Endothelial cell of umbilical vein (primary cell): ENCODE data around the gene C6orf136.

ENCODE experiments used
- CTCF ChIP-seq, 2 donors: IDR thresholded peaks; 1 replicate in 1 of 2; 2 replicates in 1 of 2; pipeline ENCODE4 v1.5.1; 2011; ENCODE audit warnings: low read length in 2 of 2, mild to moderate bottlenecking in 2 of 2, moderate library complexity in 2 of 2, control low read depth in 1 of 2, inconsistent platforms in 1 of 2, low read depth in 1 of 2; ENCODE audit not compliant: insufficient read depth in 1 of 2; ENCODE audit errors: extremely low read depth in 1 of 2
- EZH2 ChIP-seq: IDR thresholded peaks from 2 replicates; pipeline ENCODE4 v1.6.1; 2012; ENCODE audit warnings: borderline replicate concordance, low read depth, mild to moderate bottlenecking, moderate library complexity, low read length, inconsistent platforms; ENCODE audit not compliant: severe bottlenecking
- GATA2 ChIP-seq: IDR thresholded peaks from 2 replicates; pipeline ENCODE4 v1.7.0; 2011; ENCODE audit warnings: low read depth, mild to moderate bottlenecking, moderate library complexity, mixed read lengths, low read length; ENCODE audit not compliant: insufficient read length, insufficient read depth
- MAX ChIP-seq: IDR thresholded peaks from 2 replicates; pipeline ENCODE4 v1.6.1; 2011; ENCODE audit not compliant: insufficient read depth, insufficient read length
- MYC ChIP-seq: IDR thresholded peaks from one replicate; pipeline ENCODE4 v1.6.1; 2011; ENCODE audit warnings: mild to moderate bottlenecking, low read depth, low read length
- POLR2A ChIP-seq: IDR thresholded peaks from 2 replicates; pipeline ENCODE4 v1.6.1; 2012; ENCODE audit warnings: low read depth, mild to moderate bottlenecking, control low read depth, low read length
- POLR2AphosphoS5 ChIP-seq: IDR thresholded peaks from 2 replicates; pipeline ENCODE4 v1.6.1; 2012; ENCODE audit warnings: low read depth, mild to moderate bottlenecking, control low read depth, low read length, moderate library complexity; ENCODE audit not compliant: insufficient read depth

DNA sequence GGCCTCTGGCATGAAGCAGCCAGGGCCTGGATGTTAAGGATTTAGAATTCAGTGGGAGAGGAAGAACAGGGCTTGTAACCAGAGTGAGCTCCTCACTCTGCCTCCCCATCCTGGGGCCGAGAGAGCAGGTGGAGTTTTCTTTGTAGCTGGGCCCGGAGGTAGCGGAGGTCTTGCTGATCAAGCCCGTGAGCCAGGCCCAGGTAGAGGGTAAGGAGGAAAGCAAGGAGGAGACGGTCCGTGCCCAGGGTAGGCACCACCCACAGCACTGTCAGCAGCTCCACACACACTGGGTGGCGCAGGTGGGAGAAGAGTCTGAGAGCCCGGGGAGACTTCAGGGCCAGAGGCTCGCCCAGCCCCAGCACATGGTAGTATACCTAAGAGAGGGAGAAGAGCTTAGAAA, 41.6 kb downstream of the C6orf136 start:
- TF ChIP-seq POLR2AphosphoS5 (no peak), EZH2 (no peak), CTCF (IDR thresholded peaks at IDR 0.05; ENCODE audit: extremely low read depth in 1 of 2, insufficient read depth in 1 of 2, low read depth in 1 of 2, low read length in 2 of 2) (no peak), POLR2A (peak; percentile 13), MAX (no peak), MYC (no peak), GATA2 (no peak)
